GM18511 (cell line): ENCODE measurements around the gene SULF2.

ENCODE experiments used
- ATAC-seq: cut with Tn5 transposase; IDR thresholded peaks from one replicate; pipeline ENCODE4 v1.9.1; 2021; ENCODE audit warnings: mild to moderate bottlenecking, moderate library complexity; ENCODE audit not compliant: unreplicated experiment

Gene SULF2

GRCh38 chr20:47765271-47765670, 20.0 kb downstream of the SULF2 start:
- ATAC-seq = no peak

- ATAC-seq = no peak
These were observed 21.0 kb downstream of the SULF2 start for GRCh38 chr20:47764154-47764733.

- no peak for ATAC-seq
These were observed 22.5 kb downstream of the SULF2 start for GRCh38 chr20:47762699-47763268.

GRCh38 chr20:47761482-47762047, 23.7 kb downstream of the SULF2 start:
- ATAC-seq = no peak

GRCh38 chr20:47760686-47761481, 24.4 kb downstream of the SULF2 start:
- ATAC-seq = no peak

- ATAC-seq = no peak
These were observed 26.5 kb downstream of the SULF2 start for GRCh38 chr20:47758517-47759450.

GRCh38 chr20:47757145-47758035, 27.9 kb downstream of the SULF2 start:
- no peak for ATAC-seq

GRCh38 chr20:47754946-47755652, 30.2 kb downstream of the SULF2 start:
- ATAC-seq = no peak

GRCh38 chr20:47754388-47754715, 30.9 kb downstream of the SULF2 start:
- no peak for ATAC-seq

GRCh38 chr20:47753576-47754387, 31.5 kb downstream of the SULF2 start:
- ATAC-seq = no peak

- no peak for ATAC-seq
These were observed 33.8 kb downstream of the SULF2 start for GRCh38 chr20:47751449-47751848.

- ATAC-seq = no peak
These were observed 35.9 kb downstream of the SULF2 start for GRCh38 chr20:47749339-47749738.

GRCh38 chr20:47748823-47749222, 36.5 kb downstream of the SULF2 start:
- ATAC-seq = no peak

- no peak for ATAC-seq
These were observed 37.2 kb downstream of the SULF2 start for GRCh38 chr20:47748069-47748468.

- no peak for ATAC-seq
These were observed 37.6 kb downstream of the SULF2 start for GRCh38 chr20:47747669-47748031.

GRCh38 chr20:47744803-47745202, 40.5 kb downstream of the SULF2 start:
- no peak for ATAC-seq

- ATAC-seq = no peak
These were observed 41.6 kb downstream of the SULF2 start for GRCh38 chr20:47743671-47744070.
